Fibroblast of villous mesenchyme (primary cell): ENCODE data around the gene OR2T8. TPM values are rescaled to one million over a fixed set of nuclear protein-coding genes. Genes with fewer than 3 reads are reported as not detected.

Experiments
- DNase-seq: peaks from one replicate; pipeline ENCODE4 v3.0.0-alpha.2; 2010; ENCODE audit warnings: low read depth
- H3K4me3 ChIP-seq: 2 replicates; pipeline ENCODE4 v1.5.1; 2011; ENCODE audit warnings: low read depth, mild to moderate bottlenecking, low read length
- total RNA-seq: library from RNA; depleted of rRNA; stranded (reverse); fragments of >200 nt; gene quantifications from 2 replicates; pipeline ENCODE4 v1.2.3, GENCODE V29; 2012
- TF ChIP-seq, protein P1 (sequence below): IDR thresholded peaks from 2 replicates; pipeline ENCODE4 v1.5.1; 2012; ENCODE audit warnings: low read depth, mild to moderate bottlenecking, low read length; ENCODE audit not compliant: insufficient read depth

The OR2T8 gene
- total RNA-seq, 1 donor, result not detected

DNA sequence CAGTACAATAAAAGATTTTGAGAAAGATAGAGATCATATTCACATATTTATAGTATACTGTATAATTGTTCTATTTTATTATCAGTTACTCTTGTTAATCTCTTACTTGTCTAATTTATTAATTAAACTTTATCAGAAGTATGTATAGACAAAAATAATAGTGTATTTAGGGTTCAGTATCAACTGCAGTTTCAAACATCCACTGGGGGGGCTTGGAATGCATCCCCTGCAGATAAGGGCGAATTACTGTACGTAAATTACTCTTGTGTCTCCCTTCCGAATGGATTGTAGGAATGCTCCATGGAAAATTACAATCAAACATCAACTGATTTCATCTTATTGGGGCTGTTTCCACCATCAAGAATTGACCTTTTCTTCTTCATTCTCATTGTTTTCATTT is 28.5 kb downstream of the OR2T8 start, which contains the start of gene OR2L8:
OR2L8 (plus strand) TSS at position 301 of the 400 bp plus-strand sequence; CDS start at position 301, 0 bp downstream.
- no peak for DNase-seq
- TF ChIP-seq, protein P1, sequence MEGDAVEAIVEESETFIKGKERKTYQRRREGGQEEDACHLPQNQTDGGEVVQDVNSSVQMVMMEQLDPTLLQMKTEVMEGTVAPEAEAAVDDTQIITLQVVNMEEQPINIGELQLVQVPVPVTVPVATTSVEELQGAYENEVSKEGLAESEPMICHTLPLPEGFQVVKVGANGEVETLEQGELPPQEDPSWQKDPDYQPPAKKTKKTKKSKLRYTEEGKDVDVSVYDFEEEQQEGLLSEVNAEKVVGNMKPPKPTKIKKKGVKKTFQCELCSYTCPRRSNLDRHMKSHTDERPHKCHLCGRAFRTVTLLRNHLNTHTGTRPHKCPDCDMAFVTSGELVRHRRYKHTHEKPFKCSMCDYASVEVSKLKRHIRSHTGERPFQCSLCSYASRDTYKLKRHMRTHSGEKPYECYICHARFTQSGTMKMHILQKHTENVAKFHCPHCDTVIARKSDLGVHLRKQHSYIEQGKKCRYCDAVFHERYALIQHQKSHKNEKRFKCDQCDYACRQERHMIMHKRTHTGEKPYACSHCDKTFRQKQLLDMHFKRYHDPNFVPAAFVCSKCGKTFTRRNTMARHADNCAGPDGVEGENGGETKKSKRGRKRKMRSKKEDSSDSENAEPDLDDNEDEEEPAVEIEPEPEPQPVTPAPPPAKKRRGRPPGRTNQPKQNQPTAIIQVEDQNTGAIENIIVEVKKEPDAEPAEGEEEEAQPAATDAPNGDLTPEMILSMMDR, result no peak
- no peak within 1 kb of the TSS for H3K4me3 ChIP-seq

DNA sequence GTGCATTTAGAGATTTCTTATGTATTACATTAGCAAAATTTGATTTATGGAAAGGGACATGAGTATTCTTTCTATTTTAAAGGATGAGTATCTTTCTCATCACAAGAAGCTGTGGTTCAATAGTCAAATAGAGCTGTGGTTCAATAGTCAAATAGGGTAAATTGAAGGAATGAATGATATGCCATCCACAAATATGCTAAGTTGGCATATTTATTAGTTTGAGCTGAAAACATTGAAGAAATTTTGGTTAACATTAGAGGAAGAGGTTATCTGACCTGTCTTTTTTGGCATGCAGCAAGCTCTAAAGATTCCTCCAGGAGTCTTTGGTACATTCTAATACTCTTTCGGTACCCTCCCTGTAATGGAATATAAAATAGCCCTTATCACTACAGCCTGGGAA is 33.4 kb downstream of the OR2T8 start:
- TF ChIP-seq, protein P1, result no peak
- no peak for DNase-seq
- H3K4me3 ChIP-seq, result no peak overlapping the region

DNA sequence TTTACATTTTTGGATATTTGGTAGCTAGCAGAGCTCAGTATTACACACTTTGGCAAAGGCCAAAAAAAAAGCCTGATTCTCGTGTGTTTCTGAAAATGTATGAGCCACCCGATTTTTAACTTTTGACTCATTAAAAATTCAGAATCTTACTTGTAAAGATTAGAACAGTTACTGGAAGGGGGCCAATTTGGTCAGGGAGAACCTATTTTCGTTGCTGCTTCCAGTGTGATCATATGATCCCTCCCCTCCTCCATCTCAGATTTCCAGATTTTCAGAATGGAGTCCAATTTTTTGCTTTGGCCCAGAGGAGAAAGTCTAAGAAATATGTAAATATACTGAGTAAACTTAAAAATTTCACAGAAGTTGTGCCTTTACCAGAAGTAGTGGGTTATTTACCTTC is 41.7 kb downstream of the OR2T8 start:
- TF ChIP-seq, protein P1, result no peak
- H3K4me3 ChIP-seq, result no peak overlapping the region
- DNase-seq, result no peak

DNA sequence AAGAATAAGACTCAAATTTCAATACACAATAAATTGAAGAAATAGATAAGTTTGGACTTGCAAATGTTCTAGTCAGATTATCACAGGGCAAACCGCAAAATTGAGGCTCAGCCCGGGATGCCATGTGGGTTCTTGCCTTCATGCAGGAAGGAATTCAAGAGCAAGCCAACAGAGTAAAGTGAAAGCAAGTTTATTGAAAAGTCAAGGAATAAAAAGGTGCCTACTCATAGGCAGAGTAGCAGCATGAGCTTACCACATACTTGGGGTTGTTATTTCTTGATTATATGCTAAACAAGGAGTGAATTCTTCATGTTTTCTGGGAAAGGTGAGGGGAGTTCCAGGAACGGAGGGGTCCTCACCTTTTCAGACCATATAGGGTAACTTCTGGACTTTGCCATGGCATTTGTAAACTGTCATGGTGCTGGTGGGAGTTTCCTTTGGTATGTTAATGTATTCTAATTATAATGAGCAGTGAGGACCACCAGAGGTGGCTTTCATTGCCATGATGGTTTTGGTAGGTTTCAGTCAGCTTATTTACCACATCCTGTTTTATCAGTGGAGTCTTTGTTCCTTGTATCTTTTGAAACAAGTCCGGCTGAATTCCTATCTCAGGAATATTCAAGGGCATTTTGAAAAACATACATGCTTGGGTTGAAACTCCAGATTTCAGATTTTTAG is 43.0 kb downstream of the OR2T8 start:
- H3K4me3 ChIP-seq, result no peak overlapping the region
- TF ChIP-seq, protein P1, result no peak
- no peak for DNase-seq

DNA sequence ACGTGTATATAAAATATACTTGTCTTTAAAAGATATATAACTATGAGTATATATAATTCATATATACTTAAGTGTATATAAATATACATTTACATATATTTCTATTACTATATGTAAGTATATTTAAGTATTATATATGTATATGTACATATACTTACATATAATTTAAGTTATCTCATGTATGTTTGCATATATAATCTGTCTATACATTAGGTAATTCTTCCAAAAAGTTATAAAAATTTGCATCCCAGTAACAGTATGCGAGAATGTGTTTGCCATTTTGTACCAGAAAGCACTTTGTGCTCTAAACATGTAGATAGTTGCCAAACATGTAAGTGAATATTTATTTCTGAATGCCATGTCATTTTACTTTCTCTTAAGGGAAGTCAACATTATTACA is 44.9 kb downstream of the OR2T8 start, which contains the start of gene OR2AK2:
OR2AK2 (plus strand) TSS at position 301 of the 400 bp plus-strand sequence. CDS start 144 bp downstream, outside the sequence.
- TF ChIP-seq, protein P1, result no peak
- no peak for DNase-seq
- no peak within 1 kb of the TSS for H3K4me3 ChIP-seq

DNA sequence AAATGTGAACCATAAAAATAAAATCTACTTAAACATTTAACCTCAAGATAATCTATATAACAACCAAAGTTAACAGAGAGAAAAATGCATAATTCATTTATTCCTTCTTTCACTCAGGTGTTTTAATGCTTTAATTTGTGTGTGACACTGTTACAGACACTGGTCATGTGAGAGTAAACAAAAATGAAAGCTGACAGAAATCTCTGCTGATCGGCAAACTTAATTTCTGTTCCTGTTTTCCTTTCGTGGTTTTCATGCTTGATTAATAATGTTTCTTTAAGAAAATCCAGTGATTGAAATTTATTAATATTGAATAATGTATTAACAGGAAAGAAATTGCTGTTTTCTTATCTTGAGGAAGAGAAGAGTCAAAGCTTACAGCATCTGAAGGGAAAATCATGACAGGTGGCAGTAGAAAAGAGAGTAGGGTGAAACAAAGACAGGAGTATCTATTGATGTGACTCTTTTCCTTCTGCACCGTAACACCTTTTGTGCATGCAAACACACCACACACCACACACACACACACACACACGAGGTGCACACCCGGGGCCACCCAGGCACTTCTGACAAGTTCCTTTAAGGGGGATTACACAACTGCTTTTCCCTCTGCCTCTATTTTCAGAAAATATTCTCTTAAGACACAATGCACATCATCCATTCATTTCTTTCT is 46.6 kb downstream of the OR2T8 start:
- TF ChIP-seq, protein P1, result no peak
- H3K4me3 ChIP-seq, result no peak overlapping the region
- DNase-seq, result no peak

Other genes starting within 250 kb of the OR2T8 start
- not detected in 2 replicates for gene OR13G1, start 240.5 kb upstream of the OR2T8 start, total RNA-seq
- not detected in 2 replicates for gene OR6F1, start 203.6 kb upstream of the OR2T8 start, total RNA-seq
- gene OR14K1, start 181.6 kb upstream of the OR2T8 start, total RNA-seq, result not detected in 2 replicates
- gene OR14A2, start 172.1 kb upstream of the OR2T8 start, total RNA-seq, result not detected in 2 replicates
- not detected in 2 replicates for gene OR1C1, start 159.7 kb upstream of the OR2T8 start, total RNA-seq
- not detected in 2 replicates for gene OR14A16, start 96.1 kb upstream of the OR2T8 start, total RNA-seq
- gene OR11L1, start 78.4 kb upstream of the OR2T8 start, total RNA-seq, result not detected in 2 replicates
- gene TRIM58, start 63.1 kb upstream of the OR2T8 start, total RNA-seq, result 0.97 and 3.5 TPM in 2 replicates
- 0.86 and 0.97 TPM in 2 replicates for gene OR2W3, start 24.7 kb upstream of the OR2T8 start, total RNA-seq
- gene OR2AJ1, start 4.6 kb downstream of the OR2T8 start, total RNA-seq, result not detected in 2 replicates
- gene OR2L8, start 28.6 kb downstream of the OR2T8 start, total RNA-seq, result not detected in 2 replicates
- under 0.01 TPM in 1 of 2 replicates, not detected in the other for gene OR2AK2, start 45.0 kb downstream of the OR2T8 start, total RNA-seq
- not detected in 2 replicates for gene OR2L5, start 93.4 kb downstream of the OR2T8 start, total RNA-seq
- under 0.01 TPM in 1 of 2 replicates, not detected in the other for gene OR2L2, start 109.8 kb downstream of the OR2T8 start, total RNA-seq
- not detected in 2 replicates for gene OR2L3, start 126.6 kb downstream of the OR2T8 start, total RNA-seq
- not detected in 2 replicates for gene OR2L13, start 174.9 kb downstream of the OR2T8 start, total RNA-seq
- not detected in 2 replicates for gene OR2M5, start 224.9 kb downstream of the OR2T8 start, total RNA-seq